GM18505 (cell line): ENCODE results near the gene SLC7A10.

Experiments
- ATAC-seq: cut with Tn5 transposase; IDR thresholded peaks from one replicate; pipeline ENCODE4 v1.9.1; 2021; ENCODE audit not compliant: unreplicated experiment
- POLR2A ChIP-seq: IDR thresholded peaks from 4 replicates; pipeline ENCODE4 v1.6.1; 2011; ENCODE audit warnings: borderline replicate concordance; ENCODE audit not compliant: insufficient read depth, insufficient read length; ENCODE audit errors: extremely low read depth

Gene SLC7A10

GRCh38 chr19:33203529-33203928 lies 22.1 kb downstream of the SLC7A10 start:
- no peak for TF ChIP-seq POLR2A
- no peak for ATAC-seq

GRCh38 chr19:33202546-33203507 lies 22.8 kb downstream of the SLC7A10 start:
- ATAC-seq: no peak
- TF ChIP-seq POLR2A: no peak

- no peak for ATAC-seq
- no peak for TF ChIP-seq POLR2A
Measured at GRCh38 chr19:33201886-33202545, 23.6 kb downstream of the SLC7A10 start.

- no peak for ATAC-seq
Measured at GRCh38 chr19:33201473-33201872, 24.2 kb downstream of the SLC7A10 start.

GRCh38 chr19:33199441-33200265 lies 26.0 kb downstream of the SLC7A10 start:
- ATAC-seq: no peak

More at GRCh38 chr19:33201473-33201872, 24.2 kb downstream of the SLC7A10 start:
- TF ChIP-seq POLR2A: no peak

DNA sequence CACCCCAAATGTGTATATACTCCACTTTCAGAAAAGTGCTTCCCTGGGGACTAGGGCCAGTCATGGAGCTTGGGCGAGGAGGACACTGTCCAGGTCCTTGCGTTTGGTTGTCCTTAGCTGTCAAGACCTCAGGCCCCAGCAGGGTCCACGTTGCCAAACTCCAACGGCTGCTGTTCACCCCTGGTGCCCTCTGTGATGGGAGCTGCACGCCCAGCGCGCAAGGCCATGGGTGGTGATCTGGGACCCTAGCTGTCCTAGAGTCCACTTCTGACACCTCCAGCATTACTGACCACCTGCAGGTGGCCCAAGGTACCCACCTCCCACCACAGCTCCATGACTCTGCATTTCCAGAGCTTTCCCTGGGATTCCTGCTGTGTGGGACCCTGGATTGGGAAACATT lies 27.5 kb downstream of the SLC7A10 start:
- no peak for ATAC-seq

More at GRCh38 chr19:33199441-33200265, 26.0 kb downstream of the SLC7A10 start:
- no peak for TF ChIP-seq POLR2A

GRCh38 chr19:33197591-33198000 lies 28.1 kb downstream of the SLC7A10 start:
- no peak for TF ChIP-seq POLR2A

More for the DNA sequence above, 27.5 kb downstream of the SLC7A10 start:
- TF ChIP-seq POLR2A: no peak

GRCh38 chr19:33196446-33197193 lies 29.0 kb downstream of the SLC7A10 start:
- no peak for TF ChIP-seq POLR2A
- no peak for ATAC-seq

More at GRCh38 chr19:33197591-33198000, 28.1 kb downstream of the SLC7A10 start:
- peak; percentile 48 for ATAC-seq

GRCh38 chr19:33195645-33196347 lies 29.9 kb downstream of the SLC7A10 start:
- no peak for TF ChIP-seq POLR2A
- no peak for ATAC-seq

DNA sequence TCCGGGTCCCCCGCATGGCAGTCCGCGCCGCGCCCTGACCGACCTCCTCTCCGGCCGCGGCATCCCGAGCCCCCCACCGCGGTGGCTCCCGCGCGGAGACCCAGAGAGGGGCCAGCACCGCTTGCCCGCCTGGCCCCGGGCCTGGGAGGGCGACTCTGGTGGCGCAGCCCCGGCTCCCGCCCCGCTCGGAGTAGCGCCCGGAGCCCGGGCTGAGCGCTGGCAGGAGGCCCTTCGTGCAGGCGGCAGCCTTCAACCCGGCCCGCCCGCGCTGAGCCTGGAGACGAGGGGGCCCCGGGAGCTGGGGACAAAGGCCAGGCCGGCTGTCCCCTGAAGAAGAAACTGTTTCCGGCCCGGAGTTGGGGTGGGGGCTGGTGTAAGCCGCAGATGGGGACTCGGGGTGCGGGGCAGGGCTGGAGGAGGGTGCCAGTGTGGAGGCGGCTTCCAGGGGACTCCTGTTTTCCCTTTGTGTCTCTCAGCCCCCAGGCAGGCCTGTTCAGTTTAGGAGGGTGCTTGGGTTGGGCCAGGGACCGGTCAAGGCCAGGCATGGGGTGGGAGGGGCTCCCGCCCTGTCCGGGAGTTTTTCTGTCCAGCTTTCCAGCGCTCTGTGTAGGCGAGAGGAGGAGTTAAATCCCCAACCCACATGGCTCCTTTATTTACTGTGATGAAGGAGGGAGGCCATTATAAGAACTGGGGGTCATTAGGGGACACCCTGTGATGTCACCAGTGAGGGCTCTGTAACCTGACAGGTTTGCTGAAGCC lies 30.6 kb downstream of the SLC7A10 start:
- no peak for ATAC-seq
- TF ChIP-seq POLR2A: no peak

DNA sequence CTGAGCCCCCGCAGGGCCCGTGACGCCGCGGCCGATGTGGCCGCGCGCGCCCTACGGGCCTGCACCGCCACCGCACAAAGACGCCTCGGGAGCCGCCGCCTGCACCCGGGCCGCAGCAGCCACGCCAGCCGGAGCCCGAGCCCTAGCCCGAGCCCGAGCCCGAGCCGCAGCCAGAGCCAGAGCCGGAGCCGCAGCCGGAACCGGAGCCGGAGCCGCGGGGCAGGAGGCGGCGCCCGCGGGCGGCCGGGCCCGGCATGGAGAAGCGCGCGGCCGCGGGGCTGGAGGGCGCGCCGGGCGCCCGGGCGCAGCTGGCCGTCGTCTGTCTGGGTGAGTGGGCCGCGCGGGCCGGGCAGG lies 31.1 kb downstream of the SLC7A10 start:
- ATAC-seq: no peak
- no peak for TF ChIP-seq POLR2A
